ENCODE results near the gene TMEM186. TPM values are rescaled to one million over a fixed set of nuclear protein-coding genes. Genes with fewer than 3 reads are reported as not detected.

The TMEM186 gene
- total RNA-seq, 1 experiment from 2014 or later = 20.5 TPM

DNA sequence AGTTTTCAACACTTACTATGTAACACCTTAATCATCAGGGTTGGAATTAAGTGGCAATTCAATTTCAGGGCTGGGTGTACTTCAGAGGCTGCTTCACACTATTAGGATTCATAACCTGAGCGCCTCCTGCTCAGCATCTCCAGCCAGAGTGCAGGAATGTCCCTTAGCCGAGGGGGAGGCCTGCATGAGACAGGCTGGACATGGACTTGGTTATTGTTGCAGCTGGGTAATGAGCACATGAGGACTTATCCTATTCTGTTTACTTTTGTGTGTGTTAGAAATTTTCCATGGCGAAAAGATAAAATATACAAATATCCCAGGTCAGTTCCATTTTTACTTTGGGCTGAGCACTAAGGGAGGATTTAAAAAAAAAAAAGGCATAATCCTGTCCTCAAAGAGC, 10.6 kb upstream of the TMEM186 start:
- Histone ChIP-seq H3K9me3 (ENCODE audit: insufficient read depth, low read depth) (no peaks in the 10 kb centered on the region), H3K79me2 (ENCODE audit: low read depth) (peaks cover 16% of the 10 kb centered on the region), H3K9me2 (ENCODE audit: insufficient read depth) (no peaks in the 10 kb centered on the region), H3K27me3 (ENCODE audit: insufficient read depth, low read depth) (no peaks in the 10 kb centered on the region), H3F3A (ENCODE audit: insufficient read depth, low read depth) (peaks cover 8% of the 10 kb centered on the region), H3K36me3 (ENCODE audit: low read depth) (peaks cover 65% of the 10 kb centered on the region), H3K4me3 (no peak overlapping the region), H3K4me1 (replicated peaks; ENCODE audit: insufficient read depth) (no peaks in the 10 kb centered on the region), H2AFZ (no peak overlapping the region), H3K27ac (no peak overlapping the region), H4K20me1 (ENCODE audit: insufficient read depth) (peaks cover 52% of the 10 kb centered on the region), H3K4me2 (no peak overlapping the region)
- DNase-seq = no peak
- intact Hi-C loops (cut with micrococcal nuclease; ENCODE audit: unreplicated experiment) = no loop called here
- BruUV-seq (replicated peaks) = no TSS peak
- ChIA-PET POLR2A (ENCODE audit: unreplicated experiment) (no interaction called here), CTCF (no interaction called here)
- no peak for TF ChIP-seq EZH2 (IDR thresholded peaks at IDR 0.05; ENCODE audit: low read depth)

DNA sequence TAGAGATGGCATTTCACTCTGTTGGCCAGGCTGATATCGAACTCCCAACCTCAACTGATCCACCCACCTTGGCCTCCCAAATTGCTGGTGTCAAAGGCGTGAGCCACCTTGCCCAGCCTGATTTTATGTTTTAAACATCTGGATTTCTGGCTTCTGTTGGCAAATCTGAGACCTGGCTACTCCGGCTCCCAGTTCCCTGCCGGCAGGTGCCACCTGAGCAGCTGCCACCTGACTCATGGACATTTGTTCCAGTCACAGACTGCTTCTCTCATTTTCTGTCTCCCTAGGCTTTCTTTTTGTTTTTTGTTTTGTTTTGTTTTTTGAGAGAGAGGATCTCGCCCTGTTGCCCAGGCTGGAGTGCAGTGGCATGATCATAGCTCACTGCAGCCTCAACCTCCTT, 9.8 kb upstream of the TMEM186 start:
- CTCF ChIA-PET = no interaction called here
- peaks cover 64% of the 10 kb centered on the region for H3K36me3 ChIP-seq (ENCODE audit: low read depth)
- no peak overlapping the region for H3K4me2 ChIP-seq
- no peaks in the 10 kb centered on the region for H3K9me3 ChIP-seq (ENCODE audit: insufficient read depth, low read depth)
- no peak for TF ChIP-seq EZH2 (IDR thresholded peaks at IDR 0.05; ENCODE audit: low read depth)
- TF ChIP-seq, protein P1, sequence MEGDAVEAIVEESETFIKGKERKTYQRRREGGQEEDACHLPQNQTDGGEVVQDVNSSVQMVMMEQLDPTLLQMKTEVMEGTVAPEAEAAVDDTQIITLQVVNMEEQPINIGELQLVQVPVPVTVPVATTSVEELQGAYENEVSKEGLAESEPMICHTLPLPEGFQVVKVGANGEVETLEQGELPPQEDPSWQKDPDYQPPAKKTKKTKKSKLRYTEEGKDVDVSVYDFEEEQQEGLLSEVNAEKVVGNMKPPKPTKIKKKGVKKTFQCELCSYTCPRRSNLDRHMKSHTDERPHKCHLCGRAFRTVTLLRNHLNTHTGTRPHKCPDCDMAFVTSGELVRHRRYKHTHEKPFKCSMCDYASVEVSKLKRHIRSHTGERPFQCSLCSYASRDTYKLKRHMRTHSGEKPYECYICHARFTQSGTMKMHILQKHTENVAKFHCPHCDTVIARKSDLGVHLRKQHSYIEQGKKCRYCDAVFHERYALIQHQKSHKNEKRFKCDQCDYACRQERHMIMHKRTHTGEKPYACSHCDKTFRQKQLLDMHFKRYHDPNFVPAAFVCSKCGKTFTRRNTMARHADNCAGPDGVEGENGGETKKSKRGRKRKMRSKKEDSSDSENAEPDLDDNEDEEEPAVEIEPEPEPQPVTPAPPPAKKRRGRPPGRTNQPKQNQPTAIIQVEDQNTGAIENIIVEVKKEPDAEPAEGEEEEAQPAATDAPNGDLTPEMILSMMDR (conservative IDR thresholded peaks at IDR 0.05) = no peak
- no peaks in the 10 kb centered on the region for H3K9me2 ChIP-seq (ENCODE audit: insufficient read depth)
- no peak overlapping the region for H3K4me3 ChIP-seq
- no peaks in the 10 kb centered on the region for H3K4me1 ChIP-seq (replicated peaks; ENCODE audit: insufficient read depth)
- H3K79me2 ChIP-seq (ENCODE audit: low read depth) = peaks cover 22% of the 10 kb centered on the region
- intact Hi-C loops (cut with micrococcal nuclease; ENCODE audit: unreplicated experiment) = no loop called here
- no peak overlapping the region for H3K27ac ChIP-seq
- BruUV-seq (replicated peaks) = no TSS peak
- H3F3A ChIP-seq (ENCODE audit: insufficient read depth, low read depth) = peaks cover 12% of the 10 kb centered on the region
- peaks cover 60% of the 10 kb centered on the region for H4K20me1 ChIP-seq (ENCODE audit: insufficient read depth)
- no peak for DNase-seq
- POLR2A ChIA-PET (ENCODE audit: unreplicated experiment) = no interaction called here
- no peaks in the 10 kb centered on the region for H3K27me3 ChIP-seq (ENCODE audit: insufficient read depth, low read depth)
- H2AFZ ChIP-seq = no peak overlapping the region

DNA sequence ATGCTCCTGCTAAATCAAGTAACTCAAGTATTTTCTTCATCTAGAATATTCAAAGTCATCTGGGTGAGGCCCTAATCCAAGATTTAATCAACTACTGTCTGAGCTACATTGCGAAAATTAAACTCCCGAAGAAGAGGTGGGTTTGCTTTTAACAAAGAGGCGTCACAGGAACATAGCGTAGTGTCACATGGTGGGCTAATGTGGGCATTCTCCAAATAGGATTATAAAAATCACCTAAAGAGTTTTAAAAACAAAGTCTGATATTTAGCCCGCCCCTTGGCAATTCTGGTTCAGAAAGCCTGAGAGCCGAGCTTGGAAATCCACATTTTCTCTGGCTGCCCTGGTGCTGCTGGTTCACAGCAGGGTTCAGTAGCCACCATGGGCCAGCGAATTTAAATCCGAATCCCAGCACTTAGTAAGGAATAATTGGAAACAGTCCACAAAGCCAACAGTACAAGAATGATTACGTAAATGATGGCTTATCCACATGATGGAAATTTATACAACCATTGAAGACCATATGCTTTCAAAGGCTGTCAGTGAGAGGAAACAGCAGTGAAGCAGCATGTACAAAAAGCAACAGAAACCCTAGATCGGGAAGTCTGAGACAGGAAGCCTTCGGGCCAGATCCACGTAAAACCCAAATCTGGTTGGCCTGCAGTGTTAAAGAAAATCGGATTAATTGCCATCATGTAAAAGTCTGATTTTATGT, 9.0 kb upstream of the TMEM186 start:
- no peak overlapping the region for H3K4me2 ChIP-seq
- CTCF ChIA-PET = no interaction called here
- H3F3A ChIP-seq (ENCODE audit: insufficient read depth, low read depth) = peaks cover 15% of the 10 kb centered on the region
- no peaks in the 10 kb centered on the region for H3K27me3 ChIP-seq (ENCODE audit: insufficient read depth, low read depth)
- no peak for TF ChIP-seq EZH2 (IDR thresholded peaks at IDR 0.05; ENCODE audit: low read depth)
- TF ChIP-seq, protein P1 (conservative IDR thresholded peaks at IDR 0.05) = no peak
- POLR2A ChIA-PET (ENCODE audit: unreplicated experiment) = interaction anchor here (0.6 to 0.7 kb wide), 2 partner anchors 34 to 1971 kb away, joined by 3 to 5 read pairs; no protein-coding TSS in a partner anchor
- H3K4me3 ChIP-seq = no peak overlapping the region
- H2AFZ ChIP-seq = no peak overlapping the region
- intact Hi-C loops (cut with micrococcal nuclease; ENCODE audit: unreplicated experiment) = no loop called here
- peaks cover 29% of the 10 kb centered on the region for H3K79me2 ChIP-seq (ENCODE audit: low read depth)
- no TSS peak for BruUV-seq (replicated peaks)
- H3K27ac ChIP-seq = no peak overlapping the region
- H3K9me3 ChIP-seq (ENCODE audit: insufficient read depth, low read depth) = no peaks in the 10 kb centered on the region
- H3K9me2 ChIP-seq (ENCODE audit: insufficient read depth) = no peaks in the 10 kb centered on the region
- H4K20me1 ChIP-seq (ENCODE audit: insufficient read depth) = peaks cover 66% of the 10 kb centered on the region
- H3K36me3 ChIP-seq (ENCODE audit: low read depth) = peaks cover 62% of the 10 kb centered on the region
- no peak for DNase-seq
- H3K4me1 ChIP-seq (replicated peaks; ENCODE audit: insufficient read depth) = no peaks in the 10 kb centered on the region

Data from PC-9 (cell line).